Activated CD4-positive, alpha-beta T cell treated with anti-CD3 and anti-CD28 coated beads for 36 hours (primary cell): ENCODE measurements around the gene IL1RL1. TPM values are rescaled to one million over a fixed set of nuclear protein-coding genes. Genes with fewer than 3 reads are reported as not detected.

Experiments used
- ATAC-seq: fragments of 200-7000 bp; cut with Tn5 transposase; one replicate; pipeline ENCODE4 v1.10.0; 2021; ENCODE audit warnings: mild to moderate bottlenecking, moderate library complexity
- CTCF ChIA-PET: fragments of 350-600 bp; sonication (Branson Sonifier 250); formaldehyde crosslinking; loops from one replicate; lab custom pipeline; 2021; ENCODE audit warnings: antibody characterized with exemption; lab: Charles Lee
- POLR2A ChIA-PET: fragments of 350-600 bp; sonication (Branson Sonifier 250); formaldehyde crosslinking; loops from one replicate; lab custom pipeline; 2021; ENCODE audit warnings: antibody characterized with exemption, inconsistent platforms; lab: Charles Lee
- DNase-seq: peaks from one replicate; pipeline ENCODE4 v3.0.0-alpha.2; 2020
- H3K27ac Mint-ChIP-seq: one replicate; pipeline ENCODE4 v1.8.0; 2021; ENCODE audit warnings: mixed read lengths
- H3K27me3 Mint-ChIP-seq: one replicate; pipeline ENCODE4 v1.8.0; 2021; ENCODE audit warnings: mixed read lengths
- H3K36me3 Mint-ChIP-seq: one replicate; pipeline ENCODE4 v1.8.0; 2021; ENCODE audit warnings: low read depth, mixed read lengths
- H3K4me1 Mint-ChIP-seq: one replicate; pipeline ENCODE4 v1.8.0; 2021; ENCODE audit warnings: mixed read lengths
- H3K4me3 Mint-ChIP-seq: one replicate; pipeline ENCODE4 v1.8.0; 2021; ENCODE audit warnings: mild to moderate bottlenecking, moderate library complexity, mixed read lengths
- H3K9me3 Mint-ChIP-seq: one replicate; pipeline ENCODE4 v1.8.0; 2021; ENCODE audit warnings: low read depth, mixed read lengths
- intact Hi-C, 2 experiments: fragments of 100-400 bp; cut with DNase I in 1 of 2; cut with micrococcal nuclease in 1 of 2; formaldehyde crosslinking; loops; one replicate each; pipeline versions ENCODE4 v1.14.2 to v1.15.1; 2022 to 2024; cut with DNase I, micrococcal nuclease
- total RNA-seq, 2 experiments: library from RNA; stranded (reverse); gene quantifications; one replicate each; pipeline ENCODE4 v1.2.3, GENCODE V29; 2021

Gene IL1RL1
- under 1 TPM; 0.26 to 0.27 TPM for total RNA-seq

- H3K9me3 Mint-ChIP-seq, result no peaks in the 10 kb centered on the region
- peaks cover 5% of the 10 kb centered on the region for H3K4me1 Mint-ChIP-seq
- POLR2A ChIA-PET, result no interaction called here
- H3K36me3 Mint-ChIP-seq, result no peaks in the 10 kb centered on the region
- no peak for ATAC-seq
- DNase-seq, result no peak
- H3K4me3 Mint-ChIP-seq, result no peak within 1 kb of the TSS
- peaks cover 8% of the 10 kb centered on the region for H3K27me3 Mint-ChIP-seq
- CTCF ChIA-PET, result no interaction called here
- intact Hi-C loops, result no loop called here
- no peak within 1 kb of the TSS for H3K27ac Mint-ChIP-seq
These were observed at the start of gene IL1RL1 for GRCh38 chr2:102310964-102311640. Gene IL1RL1, plus strand, starts transcription at chr2:102311563. Its CDS starts 26,702 bp downstream, at chr2:102338265.

DNA sequence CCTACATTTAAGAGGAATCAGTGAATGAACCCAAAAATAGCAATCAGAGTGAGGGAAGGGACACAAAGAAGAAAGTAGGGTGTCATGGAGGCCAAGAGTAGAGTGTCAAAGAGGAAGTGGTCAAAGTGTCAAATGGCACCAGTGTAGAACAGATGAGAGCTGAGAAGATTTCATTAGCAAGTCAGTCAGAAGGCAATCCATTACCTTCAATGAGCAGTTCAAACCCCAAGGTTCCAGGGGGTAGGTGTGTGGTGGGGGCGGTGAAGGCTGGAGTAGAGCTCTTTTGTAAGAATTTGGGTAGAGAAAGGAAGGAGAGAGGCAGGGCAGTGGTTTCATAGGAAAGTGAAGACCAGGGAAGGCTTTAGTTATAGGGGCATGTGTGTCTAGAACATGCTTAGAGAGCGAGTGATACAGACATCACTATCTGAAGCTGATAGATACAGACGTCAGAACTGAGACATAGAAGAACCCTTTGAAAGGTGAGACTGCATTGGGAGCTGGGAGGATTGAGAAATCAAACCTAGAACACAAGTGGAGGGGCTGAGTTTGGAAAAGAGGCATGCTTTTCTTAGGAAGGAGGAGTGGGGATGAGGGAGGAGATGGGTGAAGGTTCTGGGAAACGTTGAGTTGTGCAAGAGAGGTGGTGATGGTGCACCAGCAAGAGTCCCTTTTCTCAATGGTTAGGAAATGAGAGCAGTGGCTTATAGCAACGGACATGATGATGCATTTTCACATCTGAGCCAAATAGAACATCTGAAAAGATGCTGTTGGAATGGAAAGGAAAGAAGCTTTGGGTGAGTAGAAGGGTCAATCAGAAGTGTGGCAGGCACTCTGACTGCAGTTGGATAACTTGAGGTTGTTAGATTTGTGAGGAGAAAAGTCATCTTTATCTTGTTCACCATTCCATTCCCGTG is 48.9 kb upstream of the IL1RL1 start:
- peaks cover 27% of the 10 kb centered on the region for H3K4me1 Mint-ChIP-seq

GRCh38 chr2:102264952-102265351 is 46.4 kb upstream of the IL1RL1 start:
- ChIA-PET CTCF (interaction anchor here (0.8 kb wide), 1 partner anchor 179 kb away, joined by 3 read pairs; no protein-coding TSS in a partner anchor), POLR2A (no interaction called here)
- H3K27ac Mint-ChIP-seq, result no peak overlapping the region
- ATAC-seq (no peak), DNase-seq (no peak)
- H3K4me3 Mint-ChIP-seq, result no peak overlapping the region
- H3K27me3 Mint-ChIP-seq, result peaks cover 4% of the 10 kb centered on the region
- intact Hi-C loops, result no loop called here
- peaks cover 10% of the 10 kb centered on the region for H3K4me1 Mint-ChIP-seq
- H3K9me3 Mint-ChIP-seq, result no peaks in the 10 kb centered on the region
- H3K36me3 Mint-ChIP-seq, result no peaks in the 10 kb centered on the region

More for the DNA sequence above, 48.9 kb upstream of the IL1RL1 start:
- no peak overlapping the region for H3K4me3 Mint-ChIP-seq
- CTCF ChIA-PET, result interaction anchor here (0.6 to 2.6 kb wide), 5 partner anchors 12 to 430 kb away, joined by 3 to 13 read pairs (median 3); no protein-coding TSS in a partner anchor
- no peaks in the 10 kb centered on the region for H3K27me3 Mint-ChIP-seq
- peaks cover 1% of the 10 kb centered on the region for H3K9me3 Mint-ChIP-seq
- intact Hi-C loops, result no loop called here
- POLR2A ChIA-PET, result interaction anchor here (0.6 to 0.9 kb wide), 2 partner anchors 696 to 729 kb away, joined by 3 read pairs; no protein-coding TSS in a partner anchor
- DNase-seq (no peak), ATAC-seq (no peak)
- H3K36me3 Mint-ChIP-seq, result peaks cover 8% of the 10 kb centered on the region
- no peak overlapping the region for H3K27ac Mint-ChIP-seq

DNA sequence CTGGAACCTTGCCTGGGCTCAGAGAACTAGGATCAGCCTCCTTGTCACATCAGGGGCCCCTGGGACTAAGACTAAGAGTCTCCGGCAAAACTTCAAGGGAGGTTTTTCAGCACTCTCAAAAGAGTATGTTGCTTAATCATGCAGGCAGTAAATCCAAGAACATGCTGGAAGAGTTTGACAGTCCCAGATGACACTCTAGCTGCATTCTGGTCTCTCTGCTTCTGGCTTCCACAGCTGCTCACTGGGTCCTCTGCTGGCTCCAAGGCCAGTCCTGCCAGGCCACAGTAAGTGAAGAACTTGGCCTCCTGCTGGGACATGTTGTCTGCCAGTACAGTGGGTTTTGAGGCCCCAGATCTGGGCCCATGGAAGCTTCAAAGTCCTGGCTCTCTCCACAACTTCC is 45.2 kb upstream of the IL1RL1 start:
- Mint-ChIP-seq H3K36me3 (no peaks in the 10 kb centered on the region), H3K9me3 (no peaks in the 10 kb centered on the region), H3K4me3 (no peak overlapping the region), H3K4me1 (peaks cover 17% of the 10 kb centered on the region), H3K27ac (no peak overlapping the region), H3K27me3 (peaks cover 11% of the 10 kb centered on the region)
- ATAC-seq (no peak), DNase-seq (no peak)
- ChIA-PET CTCF (interaction anchor here (0.9 to 1.7 kb wide), 5 partner anchors 12 to 184 kb away, joined by 3 to 6 read pairs (median 3); no protein-coding TSS in a partner anchor), POLR2A (no interaction called here)
- intact Hi-C loops, result no loop called here

GRCh38 chr2:102267774-102268173 is 43.6 kb upstream of the IL1RL1 start:
- POLR2A ChIA-PET, result no interaction called here
- Mint-ChIP-seq H3K36me3 (no peaks in the 10 kb centered on the region), H3K4me3 (no peak overlapping the region), H3K9me3 (no peaks in the 10 kb centered on the region), H3K27me3 (peaks cover 13% of the 10 kb centered on the region), H3K27ac (no peak overlapping the region), H3K4me1 (peaks cover 27% of the 10 kb centered on the region)
- ATAC-seq (no peak), DNase-seq (no peak)
- intact Hi-C loops, result no loop called here
- CTCF ChIA-PET, result no interaction called here

DNA sequence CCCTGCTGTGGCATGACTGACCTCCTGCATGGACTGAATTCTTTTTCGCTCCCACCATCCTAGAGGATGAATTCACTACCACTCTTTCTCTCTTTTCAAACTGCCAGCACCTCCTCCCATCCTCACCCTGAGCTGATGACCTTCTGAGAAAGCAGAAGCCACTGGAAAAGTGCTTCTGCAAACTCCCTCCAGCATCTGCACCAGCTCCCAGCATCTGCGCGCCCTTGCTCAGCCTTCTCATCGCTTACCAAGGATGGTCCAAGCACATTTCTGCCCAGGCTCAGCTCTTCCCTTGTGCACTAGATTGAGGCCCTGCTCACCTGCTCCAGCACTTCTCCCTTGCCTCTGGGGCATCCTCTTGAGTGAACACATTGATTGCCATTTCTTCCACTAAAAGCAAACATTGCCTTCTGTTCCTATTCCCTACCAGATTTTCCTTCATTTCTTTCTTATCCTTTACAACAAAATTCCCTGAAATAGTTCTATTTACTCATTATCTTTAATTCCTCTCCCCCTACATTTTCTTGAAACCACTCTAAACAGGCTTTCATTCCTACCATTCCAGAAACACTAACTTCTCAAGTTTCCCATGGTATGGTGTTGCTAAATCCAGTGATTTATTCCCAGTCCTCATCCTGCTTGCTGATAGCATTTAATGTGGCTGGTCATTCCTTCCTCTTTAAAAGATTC is 42.7 kb upstream of the IL1RL1 start:
- intact Hi-C loops, result no loop called here
- Mint-ChIP-seq H3K9me3 (no peaks in the 10 kb centered on the region), H3K4me3 (no peak overlapping the region), H3K36me3 (no peaks in the 10 kb centered on the region), H3K27ac (no peak overlapping the region), H3K27me3 (peaks cover 15% of the 10 kb centered on the region), H3K4me1 (peaks cover 25% of the 10 kb centered on the region)
- POLR2A ChIA-PET, result no interaction called here
- DNase-seq (no peak), ATAC-seq (no peak)
- CTCF ChIA-PET, result interaction anchor here (1.5 kb wide), 1 partner anchor 17 kb away, joined by 4 read pairs; no protein-coding TSS in a partner anchor

GRCh38 chr2:102269200-102269524 is 42.2 kb upstream of the IL1RL1 start:
- no peaks in the 10 kb centered on the region for H3K36me3 Mint-ChIP-seq
- H3K9me3 Mint-ChIP-seq, result no peaks in the 10 kb centered on the region
- ATAC-seq, result peak; percentile 68
- no peak overlapping the region for H3K27ac Mint-ChIP-seq
- peaks cover 15% of the 10 kb centered on the region for H3K27me3 Mint-ChIP-seq
- ChIA-PET POLR2A (no interaction called here), CTCF (interaction anchor here (0.7 to 1.5 kb wide), 3 partner anchors 11 to 100 kb away, joined by 4 to 5 read pairs (median 5); no protein-coding TSS in a partner anchor)
- intact Hi-C loops, result no loop called here
- H3K4me3 Mint-ChIP-seq, result no peak overlapping the region
- H3K4me1 Mint-ChIP-seq, result peaks cover 21% of the 10 kb centered on the region
- no peak for DNase-seq

GRCh38 chr2:102271844-102272243 is 39.5 kb upstream of the IL1RL1 start:
- Mint-ChIP-seq H3K4me1 (peaks cover 26% of the 10 kb centered on the region), H3K27ac (peak overlapping the region; percentile 28), H3K4me3 (no peak overlapping the region), H3K27me3 (peaks cover 19% of the 10 kb centered on the region), H3K36me3 (no peaks in the 10 kb centered on the region), H3K9me3 (peaks cover 5% of the 10 kb centered on the region)
- ChIA-PET CTCF (interaction anchor here (0.7 to 1.1 kb wide), 5 partner anchors 11 to 171 kb away, joined by 3 to 9 read pairs (median 4); no protein-coding TSS in a partner anchor), POLR2A (no interaction called here)
- intact Hi-C loops, result no loop called here
- no peak for DNase-seq
- peak; percentile 72 for ATAC-seq

DNA sequence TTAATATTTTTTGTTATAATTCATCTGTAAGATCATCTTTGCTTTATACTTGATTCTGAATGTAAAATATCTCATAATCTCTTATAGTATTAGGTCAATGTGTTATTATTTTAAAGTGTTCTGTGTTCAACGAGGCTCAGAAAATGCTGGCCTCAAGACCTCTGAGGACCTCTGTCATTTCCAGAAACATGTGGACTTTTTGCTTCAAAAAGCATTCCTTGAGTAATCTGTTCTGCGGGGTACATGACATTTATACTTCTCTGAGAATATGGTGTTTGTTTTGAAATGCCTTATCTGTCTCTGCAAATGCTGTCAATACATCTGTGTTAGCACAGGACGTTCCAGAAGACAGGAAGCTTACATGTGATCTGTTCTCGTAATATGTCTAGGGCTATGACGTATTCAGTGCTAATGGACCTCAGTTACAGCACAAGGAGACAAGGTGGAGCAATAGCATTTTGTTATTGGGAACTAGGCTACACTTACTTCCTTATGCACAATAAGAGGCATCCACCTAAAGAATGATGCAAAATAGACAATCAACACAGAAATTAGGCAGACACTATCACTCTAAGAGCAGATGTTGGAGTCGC is 37.6 kb upstream of the IL1RL1 start:
- Mint-ChIP-seq H3K4me1 (peaks cover 31% of the 10 kb centered on the region), H3K9me3 (peaks cover 5% of the 10 kb centered on the region), H3K4me3 (no peak overlapping the region), H3K27me3 (peaks cover 25% of the 10 kb centered on the region), H3K27ac (no peak overlapping the region), H3K36me3 (no peaks in the 10 kb centered on the region)
- ChIA-PET CTCF (interaction anchor here (0.7 to 1.7 kb wide), 4 partner anchors 8 to 342 kb away, joined by 3 to 5 read pairs (median 4); no protein-coding TSS in a partner anchor), POLR2A (no interaction called here)
- DNase-seq (no peak), ATAC-seq (no peak)
- intact Hi-C loops, result no loop called here

DNA sequence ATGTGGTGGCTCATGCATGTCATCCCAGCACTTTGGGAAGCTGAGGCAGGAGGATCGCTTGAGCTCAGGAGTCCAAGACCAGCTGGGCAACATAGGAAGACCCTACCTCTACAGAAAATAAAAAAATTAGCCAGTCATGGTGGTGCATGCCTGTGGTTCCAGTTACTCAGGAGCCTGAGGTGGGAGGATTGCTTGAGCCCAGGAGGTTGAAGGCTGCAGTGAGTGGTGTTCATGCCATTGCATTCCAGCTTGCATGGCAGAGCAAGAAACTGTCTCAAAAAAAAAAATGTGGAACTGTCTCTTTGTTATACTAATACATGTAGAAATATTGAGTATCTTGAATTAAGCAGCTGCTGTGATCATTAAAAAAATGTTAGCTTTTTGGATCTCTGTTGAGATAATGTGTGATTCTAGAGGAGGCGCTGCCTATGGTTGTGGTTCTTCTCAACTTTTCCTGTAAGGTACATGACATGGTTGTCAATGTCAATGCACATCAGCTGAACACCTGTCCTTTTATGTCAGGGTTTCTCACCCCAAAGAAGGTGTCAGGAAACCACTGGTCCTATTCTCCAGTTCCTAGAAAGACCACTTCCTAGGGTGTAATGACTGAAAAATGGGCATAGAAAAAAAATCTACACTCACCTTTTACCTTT is 34.7 kb upstream of the IL1RL1 start:
- no peak overlapping the region for H3K4me3 Mint-ChIP-seq
- H3K27me3 Mint-ChIP-seq, result peaks cover 14% of the 10 kb centered on the region
- no peak overlapping the region for H3K27ac Mint-ChIP-seq
- H3K4me1 Mint-ChIP-seq, result peaks cover 15% of the 10 kb centered on the region
- intact Hi-C loops, result no loop called here
- no peaks in the 10 kb centered on the region for H3K36me3 Mint-ChIP-seq
- DNase-seq, result no peak
- ChIA-PET CTCF (interaction anchor here (0.9 to 1.4 kb wide), 4 partner anchors 25 to 193 kb away, joined by 3 to 9 read pairs (median 3); no protein-coding TSS in a partner anchor), POLR2A (no interaction called here)
- peaks cover 5% of the 10 kb centered on the region for H3K9me3 Mint-ChIP-seq
- peak; percentile 36 for ATAC-seq
